Measurements from ENCODE around the gene CCR8.

Gene CCR8

GRCh38 chr3:39329493-39329892 is at the start of gene CCR8:
CCR8 (plus strand) TSS chr3:39329709; CDS start chr3:39332332, 2,623 bp downstream.
- no peak for DNase-seq

- no peak for DNase-seq
Measured at GRCh38 chr3:39279745-39280517, 49.6 kb upstream of the CCR8 start, which contains the start of gene CX3CR1. CX3CR1 (minus strand) TSS chr3:39280036; CDS start chr3:39266509, 13,527 bp downstream.

DNA sequence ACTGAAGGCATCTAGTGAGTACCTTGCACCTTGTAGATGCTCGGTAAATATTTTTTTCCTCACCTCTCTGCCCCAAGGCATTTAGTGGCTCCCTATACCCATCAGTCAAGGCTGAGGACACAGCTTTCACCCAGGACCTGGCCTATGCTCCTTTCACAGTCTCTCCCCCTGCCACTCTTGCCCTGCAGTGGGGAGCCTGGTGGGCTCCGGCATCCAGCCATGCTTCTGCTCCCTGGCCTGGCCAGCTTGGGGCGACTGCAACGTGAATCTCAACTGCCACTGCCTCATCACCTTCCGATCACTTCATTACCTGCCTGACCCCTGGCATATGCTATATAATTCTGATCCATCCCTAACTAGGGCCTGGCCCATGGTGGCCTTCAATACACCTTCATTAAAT is 48.9 kb upstream of the CCR8 start:
- no peak for DNase-seq

- no peak for DNase-seq
Measured at GRCh38 chr3:39281533-39281932, 48.0 kb upstream of the CCR8 start.

GRCh38 chr3:39282057-39282456 is 47.5 kb upstream of the CCR8 start:
- no peak for DNase-seq

- no peak for DNase-seq
Measured at GRCh38 chr3:39284457-39284881, 45.0 kb upstream of the CCR8 start.

GRCh38 chr3:39285332-39285731 is 44.2 kb upstream of the CCR8 start:
- DNase-seq, result no peak

DNA sequence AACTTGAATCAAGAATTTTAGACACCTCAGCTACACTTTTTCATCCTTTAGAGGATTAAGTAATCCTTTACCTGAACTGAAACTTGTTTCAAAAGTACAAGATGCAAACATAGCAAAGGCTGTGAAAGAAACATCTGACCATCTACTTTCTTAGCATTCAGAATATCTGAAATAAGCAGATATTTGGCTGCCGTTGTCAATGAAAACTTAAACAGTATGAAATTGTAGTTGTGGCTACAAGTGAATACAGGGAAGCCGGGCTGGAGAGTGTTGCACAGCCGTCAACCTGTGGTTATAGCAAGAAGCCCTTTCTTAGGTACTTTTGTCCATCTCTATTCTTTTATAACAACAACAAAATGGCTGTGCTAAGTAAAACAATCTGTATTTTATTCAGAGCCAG is 42.7 kb upstream of the CCR8 start:
- no peak for DNase-seq

GRCh38 chr3:39287216-39288164 is 42.0 kb upstream of the CCR8 start:
- DNase-seq, result no peak

- DNase-seq, result peak; percentile 52 to 72 (median 65)
Measured at GRCh38 chr3:39288300-39288808, 41.2 kb upstream of the CCR8 start.

DNA sequence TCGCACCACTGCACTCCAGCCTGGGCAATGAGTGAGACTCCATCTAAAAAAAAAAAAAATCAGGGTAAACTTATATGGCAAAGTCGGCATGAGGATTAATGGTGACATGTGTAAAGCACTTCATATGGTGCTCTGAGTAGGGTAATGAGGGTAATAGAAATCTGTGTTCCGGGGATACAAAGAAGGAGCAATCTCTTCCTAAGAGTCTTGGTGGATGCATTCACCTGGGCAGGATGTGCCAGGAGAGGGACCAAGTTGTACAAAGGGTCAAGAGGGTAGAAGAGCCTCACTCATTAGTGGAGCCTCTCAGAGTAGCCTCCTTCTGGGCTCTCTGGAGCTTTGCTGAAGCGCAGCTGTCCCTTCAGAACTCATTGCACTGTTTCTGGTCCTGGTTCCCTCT is 40.4 kb upstream of the CCR8 start:
- DNase-seq, result no peak

DNA sequence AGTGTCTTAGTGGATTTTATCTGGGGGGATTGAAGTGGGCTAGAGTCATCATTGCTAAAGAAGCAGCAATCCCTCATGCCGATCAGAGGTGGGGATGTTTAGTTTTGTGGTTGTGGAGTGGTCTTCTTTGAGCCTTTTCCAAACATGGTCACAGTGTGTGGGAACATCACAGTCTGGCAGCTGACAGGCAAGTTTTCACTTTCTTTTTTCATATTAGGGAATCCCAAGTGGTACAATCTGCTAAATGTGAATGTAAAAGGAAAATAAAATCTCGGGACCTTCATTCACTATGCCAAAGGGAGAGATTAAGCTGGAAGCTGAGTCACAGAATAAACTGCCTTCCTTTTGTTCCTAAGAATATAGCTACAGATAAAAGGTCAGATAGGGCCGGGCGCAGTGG is 39.3 kb upstream of the CCR8 start:
- no peak for DNase-seq

DNA sequence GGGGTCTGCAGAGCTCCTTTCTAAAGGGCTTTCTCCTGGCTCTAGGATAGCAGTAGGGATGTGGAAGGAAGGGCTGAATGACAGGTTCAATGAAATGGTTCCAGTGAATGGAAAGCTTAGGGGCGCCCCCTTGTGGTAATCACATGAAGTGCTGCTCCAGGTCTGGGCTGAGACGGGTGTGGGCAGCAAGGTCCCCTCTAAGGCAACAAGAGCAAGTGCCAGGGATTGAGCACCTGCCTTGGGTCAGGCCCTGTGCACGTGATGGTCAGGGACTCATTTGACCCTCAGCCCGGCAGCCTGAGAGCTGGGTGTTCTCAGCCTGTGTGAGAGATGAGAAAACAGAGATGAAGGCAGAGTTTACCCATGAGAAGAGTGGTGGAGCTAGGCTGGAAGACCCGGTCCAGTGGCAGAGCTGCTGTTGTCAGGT is 37.6 kb upstream of the CCR8 start:
- peak; percentile 31 to 82 (median 56) for DNase-seq

DNA sequence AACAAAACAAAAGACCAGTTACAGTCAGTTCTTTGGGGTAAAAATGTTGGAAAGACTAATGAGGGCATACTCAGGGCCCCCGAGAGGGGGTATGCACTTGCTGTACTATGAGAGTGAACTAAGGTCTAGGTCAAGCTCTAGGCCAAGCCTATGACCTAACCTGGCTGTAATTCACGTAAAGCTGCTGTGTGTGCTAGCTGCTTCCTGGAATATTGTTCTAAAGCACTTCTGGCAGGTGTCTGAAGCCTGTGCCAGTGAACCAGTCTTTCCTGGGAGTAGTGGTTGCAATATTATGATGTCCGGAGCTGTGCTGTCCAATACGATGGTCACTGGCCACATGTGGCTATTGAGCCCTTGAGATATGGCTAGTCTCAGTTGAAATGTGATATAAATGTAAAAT is 36.5 kb upstream of the CCR8 start:
- DNase-seq, result no peak

DNA sequence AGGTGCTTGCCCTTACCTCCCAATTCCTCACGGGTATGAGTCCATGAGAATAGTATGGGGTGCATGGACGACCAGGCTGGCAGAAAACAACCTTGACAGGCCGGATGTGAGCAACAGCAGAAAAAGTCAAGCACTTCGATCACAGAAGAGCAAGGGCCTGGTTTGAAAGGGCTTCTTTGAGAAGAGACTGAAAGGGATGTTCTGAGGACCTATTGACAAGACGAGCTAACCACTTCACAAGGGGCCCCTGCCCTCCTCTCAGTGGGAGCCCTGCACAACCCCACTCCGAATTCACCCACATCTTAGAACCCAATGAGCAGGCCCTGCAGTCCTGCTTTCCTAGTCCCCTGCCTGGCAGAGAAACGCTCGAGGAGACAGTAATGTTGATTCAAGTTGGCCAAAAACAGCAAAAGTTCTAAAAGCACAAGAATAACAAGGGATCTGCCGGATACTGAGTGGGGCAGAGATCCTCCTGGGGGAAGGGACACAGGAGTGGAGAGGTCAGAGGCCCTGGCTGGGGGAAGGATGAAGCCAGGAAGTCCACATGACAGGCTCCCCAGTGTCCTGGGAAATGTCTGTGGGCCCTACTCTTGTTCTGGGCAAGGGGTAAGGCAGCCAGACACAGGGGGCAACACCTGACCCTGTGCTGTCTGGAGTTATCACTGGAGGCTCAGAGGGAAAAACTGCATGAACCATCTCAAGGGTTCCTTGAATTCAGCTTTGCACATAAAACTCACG is 34.9 kb upstream of the CCR8 start:
- DNase-seq, result peak in 3 of 6 experiments; percentile 35 to 47 (median 40)

DNA sequence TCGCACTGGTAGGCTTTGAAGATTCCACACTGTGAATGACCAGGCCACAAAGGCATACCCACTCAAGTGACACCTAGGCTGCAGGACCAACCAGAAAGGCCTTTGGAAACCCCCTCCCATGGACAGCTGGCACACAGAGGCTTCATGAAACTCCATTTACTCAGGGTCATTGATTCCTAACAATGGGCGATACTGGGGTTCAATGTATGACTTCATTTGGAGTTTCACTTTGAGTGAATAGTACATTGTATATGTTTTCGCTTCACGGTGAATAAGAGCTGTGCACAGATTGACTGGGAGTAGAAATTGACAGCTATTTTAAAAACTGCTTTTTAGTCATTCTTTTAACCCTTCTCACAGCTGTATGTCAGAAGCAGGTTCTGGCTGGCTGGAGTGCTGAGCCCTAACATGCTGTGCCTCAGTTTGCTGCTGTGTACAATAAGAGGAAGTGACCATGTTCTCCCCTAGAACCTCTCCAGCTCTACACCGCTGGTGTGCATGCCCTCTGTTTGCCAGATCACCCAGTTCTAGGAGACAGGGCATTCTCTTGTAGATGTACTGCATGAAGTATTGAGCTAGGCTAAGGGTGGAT is 34.2 kb upstream of the CCR8 start:
- no peak for DNase-seq

GRCh38 chr3:39296197-39297077 is 33.1 kb upstream of the CCR8 start:
- DNase-seq, result no peak

- no peak for DNase-seq
Measured at GRCh38 chr3:39299279-39299678, 30.2 kb upstream of the CCR8 start.

DNA sequence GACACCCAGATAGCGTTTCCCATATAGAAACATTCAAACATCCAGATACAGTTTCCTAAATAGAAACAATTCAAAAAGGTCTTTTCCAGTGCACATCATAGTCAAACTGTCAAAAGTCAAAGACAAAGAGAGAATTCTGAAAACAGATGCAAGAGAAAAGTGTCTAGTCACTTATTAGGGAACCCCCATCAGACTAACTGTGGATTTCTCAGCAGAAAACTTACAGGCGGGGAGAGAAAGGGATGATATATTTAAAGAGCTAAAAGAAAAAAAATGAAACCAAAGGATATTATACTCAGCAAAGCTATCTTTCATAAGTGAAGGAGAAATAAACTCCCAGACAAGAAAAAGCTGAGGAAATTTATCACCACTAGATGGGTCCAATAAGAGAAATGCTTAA is 27.3 kb upstream of the CCR8 start:
- DNase-seq, result no peak

DNA sequence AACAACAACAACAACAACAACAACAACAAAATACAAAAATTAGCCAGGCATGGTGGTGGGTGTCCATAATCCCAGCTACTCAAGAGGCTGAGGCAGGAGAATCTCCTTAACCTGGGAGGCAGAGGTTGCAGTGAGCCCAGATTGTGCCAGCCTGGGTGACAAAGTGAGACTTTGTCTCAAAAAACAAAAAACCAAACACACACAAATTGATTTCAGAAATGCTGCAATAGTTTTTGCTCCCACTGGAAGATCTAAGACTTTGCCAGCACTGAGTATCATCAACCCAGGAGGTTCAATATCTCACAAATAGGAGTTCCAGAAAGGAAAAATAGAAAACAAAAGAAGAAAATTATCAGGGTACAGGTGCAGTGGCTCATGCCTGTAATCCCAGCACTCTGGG is 16.2 kb upstream of the CCR8 start:
- no peak for DNase-seq

- DNase-seq, result no peak
Measured at GRCh38 chr3:39315420-39315819, 14.1 kb upstream of the CCR8 start.
